Fibroblast of lung (primary cell): ENCODE data around the gene DCTN2. TPM values are rescaled to one million over a fixed set of nuclear protein-coding genes. Genes with fewer than 3 reads are reported as not detected.

Source experiments
- DNase-seq, 2 donors: peaks; one replicate each; pipeline versions ENCODE4 v3.0.0 to v3.0.0-alpha.2; 2010; ENCODE audit warnings: low read depth in 2 of 2
- H2AFZ ChIP-seq: 2 replicates; pipeline ENCODE4 v1.5.1; 2012; ENCODE audit warnings: low read length, control low read depth, inconsistent platforms
- H3K27ac ChIP-seq: 2 replicates; pipeline ENCODE4 v1.5.1; 2011; ENCODE audit warnings: low read length, control low read depth; ENCODE audit not compliant: insufficient read depth
- H3K27me3 ChIP-seq: 2 replicates; pipeline ENCODE4 v1.5.1; 2011; ENCODE audit warnings: mild to moderate bottlenecking, low read length; ENCODE audit not compliant: control insufficient read depth, insufficient read depth
- H3K36me3 ChIP-seq: 2 replicates; pipeline ENCODE4 v1.5.1; 2011; ENCODE audit warnings: low read length; ENCODE audit not compliant: control insufficient read depth, insufficient read depth
- H3K4me1 ChIP-seq: 2 replicates; pipeline ENCODE4 v1.5.1; 2011; ENCODE audit warnings: low read length; ENCODE audit not compliant: control insufficient read depth, insufficient read depth; ENCODE audit errors: extremely low read depth
- H3K4me2 ChIP-seq: 2 replicates; pipeline ENCODE4 v1.5.1; 2011; ENCODE audit warnings: low read length, control low read depth; ENCODE audit not compliant: insufficient read depth; ENCODE audit errors: extremely low read depth
- H3K4me3 ChIP-seq, 4 experiments: fragments of 200-600 bp in 1 of 4; sonication (generic) in 1 of 4; replicated peaks in 1 of 4; 2 replicates each; pipeline ENCODE4 v1.5.1; 2011 to 2016; ENCODE audit warnings: low read length in 4 of 4, low read depth in 3 of 4, mild to moderate bottlenecking in 3 of 4, control low read depth in 2 of 4, inconsistent platforms in 1 of 4, mixed read lengths in 1 of 4; ENCODE audit not compliant: insufficient read depth in 1 of 4; ENCODE audit errors: control extremely low read depth in 1 of 4
- H3K79me2 ChIP-seq: 2 replicates; pipeline ENCODE4 v1.5.1; 2012; ENCODE audit warnings: mild to moderate bottlenecking, low read length, inconsistent platforms; ENCODE audit not compliant: control insufficient read depth, insufficient read depth
- H3K9ac ChIP-seq: 2 replicates; pipeline ENCODE4 v1.5.1; 2011; ENCODE audit warnings: mild to moderate bottlenecking, low read length, control low read depth; ENCODE audit not compliant: insufficient read depth
- H3K9me3 ChIP-seq: 2 replicates; pipeline ENCODE4 v1.5.1; 2012; ENCODE audit warnings: low read depth, low read length; ENCODE audit not compliant: control insufficient read depth, insufficient read depth
- H4K20me1 ChIP-seq: 2 replicates; pipeline ENCODE4 v1.5.1; 2011; ENCODE audit warnings: low read length; ENCODE audit not compliant: control insufficient read depth, insufficient read depth; ENCODE audit errors: extremely low read depth
- EZH2 ChIP-seq: IDR thresholded peaks from 2 replicates; pipeline ENCODE4 v1.5.1; 2012; ENCODE audit warnings: low read length, control low read depth, mild to moderate bottlenecking; ENCODE audit errors: missing control alignments
- polyA plus RNA-seq, 2 donors: library from polyadenylated mRNA; depleted of rRNA in 1 of 2; stranded (reverse) in 1 of 2; unstranded in 1 of 2; fragments of >200 nt; gene quantifications; 2 replicates each; pipeline ENCODE4 v1.2.1, GENCODE V29; 2011 to 2012; ENCODE audit warnings: missing spikeins in 1 of 2
- total RNA-seq: library from RNA; depleted of rRNA; stranded (reverse); fragments of >200 nt; gene quantifications from 2 replicates; pipeline ENCODE4 v1.2.1, GENCODE V29; 2014
- TF ChIP-seq, protein P1 (sequence below), 2 donors: IDR thresholded peaks in 1 of 2; conservative IDR thresholded peaks in 1 of 2; 1 replicate in 1 of 2; 2 replicates in 1 of 2; pipeline ENCODE4 v1.5.1; 2011 to 2012; ENCODE audit warnings: low read length in 2 of 2, control low read depth in 1 of 2, inconsistent platforms in 1 of 2, low read depth in 1 of 2, mild to moderate bottlenecking in 1 of 2

The DCTN2 gene
- total and polyA plus RNA-seq, 2 donors (not counting 1 experiment from before 2014, with no cell fraction given): 101 to 211 TPM

- peaks cover 5% of the 10 kb centered on the region for H3K4me1 ChIP-seq
- peaks cover 29% of the 10 kb centered on the region for H3K79me2 ChIP-seq
- no peak for DNase-seq
- peaks cover under 1% of the 10 kb centered on the region for H3K27me3 ChIP-seq
- H3K36me3 ChIP-seq: peaks cover 3% of the 10 kb centered on the region
- no peak overlapping the region for H3K9ac ChIP-seq
- no peak overlapping the region for H3K4me3 ChIP-seq
- no peaks in the 10 kb centered on the region for H4K20me1 ChIP-seq
- H3K9me3 ChIP-seq: no peaks in the 10 kb centered on the region
- TF ChIP-seq EZH2: no peak
- H3K27ac ChIP-seq: no peak overlapping the region
- no peak overlapping the region for H3K4me2 ChIP-seq
- no peak overlapping the region for H2AFZ ChIP-seq
Observed at GRCh38 chr12:57543581-57543980, 3.4 kb downstream of the DCTN2 start.

DNA sequence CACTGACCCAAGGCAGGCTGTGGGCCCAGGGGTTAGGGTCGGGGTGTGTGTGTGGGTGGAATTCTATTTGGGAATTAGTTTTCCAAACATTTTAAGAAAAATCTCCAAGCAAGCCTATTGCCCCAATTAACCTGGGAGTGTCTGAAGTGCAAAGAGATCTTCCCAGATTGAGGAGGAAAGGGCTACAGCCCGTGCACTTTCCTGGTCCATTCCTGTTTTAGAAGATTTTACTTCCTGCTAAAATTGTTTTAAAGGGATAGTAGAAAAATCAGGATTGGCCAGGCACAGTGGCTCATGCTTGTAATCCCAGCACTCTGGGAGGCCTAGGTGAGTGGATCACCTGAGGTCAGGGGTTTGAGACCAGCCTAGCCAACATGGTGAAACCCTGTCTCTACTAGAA is 5.3 kb downstream of the DCTN2 start:
- peaks cover 29% of the 10 kb centered on the region for H3K79me2 ChIP-seq
- no peaks in the 10 kb centered on the region for H3K9me3 ChIP-seq
- H3K36me3 ChIP-seq: peaks cover 5% of the 10 kb centered on the region
- H3K4me3 ChIP-seq: no peak overlapping the region
- H2AFZ ChIP-seq: no peak overlapping the region
- TF ChIP-seq, protein P1, sequence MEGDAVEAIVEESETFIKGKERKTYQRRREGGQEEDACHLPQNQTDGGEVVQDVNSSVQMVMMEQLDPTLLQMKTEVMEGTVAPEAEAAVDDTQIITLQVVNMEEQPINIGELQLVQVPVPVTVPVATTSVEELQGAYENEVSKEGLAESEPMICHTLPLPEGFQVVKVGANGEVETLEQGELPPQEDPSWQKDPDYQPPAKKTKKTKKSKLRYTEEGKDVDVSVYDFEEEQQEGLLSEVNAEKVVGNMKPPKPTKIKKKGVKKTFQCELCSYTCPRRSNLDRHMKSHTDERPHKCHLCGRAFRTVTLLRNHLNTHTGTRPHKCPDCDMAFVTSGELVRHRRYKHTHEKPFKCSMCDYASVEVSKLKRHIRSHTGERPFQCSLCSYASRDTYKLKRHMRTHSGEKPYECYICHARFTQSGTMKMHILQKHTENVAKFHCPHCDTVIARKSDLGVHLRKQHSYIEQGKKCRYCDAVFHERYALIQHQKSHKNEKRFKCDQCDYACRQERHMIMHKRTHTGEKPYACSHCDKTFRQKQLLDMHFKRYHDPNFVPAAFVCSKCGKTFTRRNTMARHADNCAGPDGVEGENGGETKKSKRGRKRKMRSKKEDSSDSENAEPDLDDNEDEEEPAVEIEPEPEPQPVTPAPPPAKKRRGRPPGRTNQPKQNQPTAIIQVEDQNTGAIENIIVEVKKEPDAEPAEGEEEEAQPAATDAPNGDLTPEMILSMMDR (conservative IDR thresholded peaks at IDR 0.05 in 1 of 2, IDR thresholded peaks at IDR 0.05 in 1 of 2; ENCODE audit: low read depth in 1 of 2, low read length in 2 of 2): no peak
- TF ChIP-seq EZH2: no peak
- H3K4me2 ChIP-seq: no peak overlapping the region
- no peak overlapping the region for H3K9ac ChIP-seq
- H3K27ac ChIP-seq: no peak overlapping the region
- peaks cover 5% of the 10 kb centered on the region for H3K4me1 ChIP-seq
- H3K27me3 ChIP-seq: no peaks in the 10 kb centered on the region
- no peaks in the 10 kb centered on the region for H4K20me1 ChIP-seq
- no peak for DNase-seq

DNA sequence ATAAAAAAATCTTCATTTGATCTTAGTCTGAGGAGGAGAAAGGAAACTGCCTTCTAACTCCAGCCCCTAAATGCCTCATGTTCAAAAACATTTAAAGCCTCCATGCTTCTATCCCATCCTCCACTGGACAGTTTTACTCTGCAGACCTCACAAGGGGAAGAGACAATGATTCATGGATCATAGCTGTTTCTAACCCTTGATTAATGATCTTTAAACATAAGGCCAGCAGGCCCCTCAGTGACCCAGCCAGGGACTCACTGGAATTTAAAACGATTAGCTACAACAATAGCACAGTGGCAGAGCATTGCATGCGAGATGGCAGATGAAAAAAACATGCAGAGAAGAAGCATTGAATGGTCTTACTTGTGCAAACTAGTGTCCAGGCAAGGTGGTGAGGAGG is 6.0 kb downstream of the DCTN2 start:
- peaks cover 5% of the 10 kb centered on the region for H3K36me3 ChIP-seq
- peak in 1 of 2 donors; percentile 44 for DNase-seq

More for the DNA sequence above, 6.0 kb downstream of the DCTN2 start:
- Histone ChIP-seq H4K20me1 (no peaks in the 10 kb centered on the region), H3K4me2 (no peak overlapping the region), H3K79me2 (peaks cover 22% of the 10 kb centered on the region), H3K9me3 (no peaks in the 10 kb centered on the region), H3K27me3 (no peaks in the 10 kb centered on the region), H2AFZ (no peak overlapping the region), H3K4me1 (peaks cover 3% of the 10 kb centered on the region), H3K9ac (no peak overlapping the region), H3K27ac (no peak overlapping the region), H3K4me3 (no peak overlapping the region)
- TF ChIP-seq, protein P1 (conservative IDR thresholded peaks at IDR 0.05 in 1 of 2, IDR thresholded peaks at IDR 0.05 in 1 of 2; ENCODE audit: low read depth in 1 of 2, low read length in 2 of 2): no peak
- TF ChIP-seq EZH2: no peak
